GM23248 (cell line): Measurements from ENCODE around the gene NAPSA.

Source experiments
- EZH2 ChIP-seq: fragments of 200-600 bp; sonication (generic); IDR thresholded peaks from 2 replicates; pipeline ENCODE4 v1.6.1; 2018; ENCODE audit warnings: antibody characterized with exemption, mild to moderate bottlenecking; ENCODE audit not compliant: insufficient read depth, poor library complexity, severe bottlenecking
- EZH2phosphoT487 ChIP-seq: fragments of 200-600 bp; sonication (generic); IDR thresholded peaks from 2 replicates; pipeline ENCODE4 v1.6.1; 2018; ENCODE audit warnings: antibody characterized with exemption, moderate library complexity, mild to moderate bottlenecking, low read depth; ENCODE audit not compliant: insufficient read depth

DNA sequence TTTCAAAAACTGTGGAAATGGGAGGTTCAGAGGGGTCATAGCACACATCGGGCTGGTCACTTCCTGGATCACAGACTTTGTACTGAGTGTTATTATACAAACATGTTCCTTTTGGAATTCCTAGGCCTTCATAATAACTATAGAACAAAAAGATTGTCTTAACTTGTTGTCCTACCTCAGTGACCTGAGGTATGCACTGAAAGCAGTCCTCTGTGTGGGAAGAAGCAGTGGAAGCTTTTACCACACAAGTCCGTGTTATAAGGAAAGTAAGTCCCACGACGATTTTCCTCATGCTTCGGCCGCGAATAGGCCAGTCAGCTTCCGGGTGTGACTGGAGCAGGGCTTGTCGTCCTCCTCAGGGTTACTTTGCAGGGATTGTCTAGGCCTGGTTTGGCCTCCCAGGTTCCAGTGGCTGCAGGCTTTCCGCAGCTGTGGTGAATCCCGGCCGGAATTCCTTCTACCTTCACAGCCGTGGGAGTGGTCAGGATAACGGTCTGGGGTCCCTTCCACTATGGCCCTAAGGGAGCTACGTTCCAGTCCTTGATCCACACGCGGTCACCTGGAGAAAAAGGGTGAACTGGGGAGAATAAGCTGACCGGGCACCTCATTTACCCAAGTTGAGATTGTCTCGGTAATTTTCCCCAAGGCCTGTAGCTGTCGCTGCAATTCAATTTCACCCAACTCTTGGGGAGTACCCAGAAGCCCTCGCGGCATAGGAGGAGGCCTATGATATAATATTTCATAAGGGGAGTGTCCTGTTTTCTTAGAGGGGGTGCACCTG is 16.0 kb downstream of the NAPSA start:
- TF ChIP-seq EZH2 (no peak), EZH2phosphoT487 (no peak)
